Thyroid gland (tissue), 4 donors: ENCODE measurements around the gene FAM222A. TPM values are rescaled to one million over a fixed set of nuclear protein-coding genes. Genes with fewer than 3 reads are reported as not detected.

Experiments used
- DNase-seq, 2 donors: peaks; one replicate each; pipeline ENCODE4 v3.0.0-alpha.2; 2019
- H3K27ac ChIP-seq, 3 donors: fragments of 200-600 bp; sonication (generic); 1 replicate in 2 of 3; 2 replicates in 1 of 3; pipeline ENCODE4 v1.5.1; 2016 to 2019; ENCODE audit warnings: mild to moderate bottlenecking in 1 of 3, moderate library complexity in 1 of 3
- H3K27me3 ChIP-seq: fragments of 200-600 bp; sonication (generic); one replicate; pipeline ENCODE4 v1.5.1; 2019
- H3K36me3 ChIP-seq, 2 donors: fragments of 200-600 bp; sonication (generic); one replicate each; pipeline ENCODE4 v1.5.1; 2016 to 2019
- H3K4me1 ChIP-seq, 2 donors: fragments of 200-600 bp; sonication (generic); one replicate each; pipeline ENCODE4 v1.5.1; 2017 to 2019
- H3K4me3 ChIP-seq, 3 donors: fragments of 200-600 bp; sonication (generic); replicated peaks in 1 of 3; 1 replicate in 2 of 3; 2 replicates in 1 of 3; pipeline ENCODE4 v1.5.1; 2016; ENCODE audit warnings: mild to moderate bottlenecking in 1 of 3
- H3K9me3 ChIP-seq: fragments of 200-600 bp; sonication (generic); one replicate; pipeline ENCODE4 v1.5.1; 2017
- POLR2A ChIP-seq, 2 donors: fragments of 450-650 bp; IDR thresholded peaks; one replicate each; pipeline ENCODE4 v1.6.1; 2017; ENCODE audit warnings: antibody characterized with exemption in 2 of 2, mild to moderate bottlenecking in 2 of 2, moderate library complexity in 1 of 2
- WGBS, 2 donors: methylation state at CpG; one replicate each; pipeline ENCODE4 v1.1.5; 2017; 5-methylcytosine and 5-hydroxymethylcytosine counted together
- intact Hi-C: fragments of 100-400 bp; cut with DNase I; formaldehyde crosslinking; loops from one replicate; pipeline ENCODE4 v1.15.1; 2023
- total RNA-seq, 4 donors: library from RNA; depleted of rRNA; stranded (reverse); fragments of >200 nt; gene quantifications; one replicate each; pipeline ENCODE4 v1.2.3, GENCODE V29; 2016
- TF ChIP-seq, protein P1 (sequence below), 6 experiments: fragments of 200-600 bp in 3 of 6; fragments of 450-650 bp in 3 of 6; sonication (generic) in 3 of 6; IDR thresholded peaks; one replicate each; pipeline ENCODE4 v1.5.1; 2016 to 2019; ENCODE audit warnings: antibody characterized with exemption in 6 of 6, mild to moderate bottlenecking in 2 of 6, inconsistent platforms in 1 of 6, moderate library complexity in 1 of 6

FAM222A gene
- total RNA-seq, 4 donors from 2014 or later, result 1.3 to 3.8 (median 1.9) TPM

DNA sequence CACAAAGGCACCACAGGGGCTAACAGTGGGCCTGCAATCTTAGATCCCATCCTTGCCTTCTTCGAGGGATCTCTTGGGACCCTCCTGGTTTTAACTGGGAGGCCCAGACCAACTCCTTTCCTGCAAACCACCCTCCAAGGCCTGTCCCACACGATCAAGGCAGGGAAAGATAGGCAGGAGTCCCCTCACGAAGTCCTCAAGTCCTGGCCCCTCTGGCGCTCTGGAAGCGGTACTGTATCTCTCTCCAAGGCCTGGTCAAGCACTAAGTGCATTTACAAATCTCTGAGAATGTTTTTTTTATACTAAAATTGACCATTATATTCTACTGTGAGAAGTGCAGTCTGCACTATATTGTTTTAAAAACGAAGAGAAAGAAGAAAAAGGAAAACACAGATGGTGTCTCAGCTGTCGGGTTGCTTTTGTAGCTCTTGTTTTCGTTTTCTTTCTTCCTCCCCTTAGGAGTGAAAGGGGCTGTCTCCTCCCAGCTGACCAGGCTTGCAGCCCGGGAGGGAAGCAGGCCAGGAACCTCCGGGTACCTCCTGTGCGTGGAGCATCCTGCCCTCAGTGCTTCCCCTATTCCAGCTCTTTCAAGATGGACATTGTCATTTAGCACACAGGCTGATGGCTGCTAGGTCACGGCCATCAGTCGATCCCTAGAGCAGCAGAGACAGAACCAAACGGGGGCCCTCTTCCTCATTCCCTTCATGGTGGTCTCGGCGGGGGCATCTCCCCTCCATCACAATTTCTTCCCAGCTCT, 56.7 kb downstream of the FAM222A start:
- Histone ChIP-seq H3K36me3 (no peaks in the 10 kb centered on the region), H3K4me3 (no peak overlapping the region), H3K27ac (no peak overlapping the region), H3K9me3 (no peaks in the 10 kb centered on the region), H3K27me3 (no peaks in the 10 kb centered on the region), H3K4me1 (peaks cover 0 to 8% of the 10 kb centered on the region in 2 donors)
- TF ChIP-seq POLR2A (IDR thresholded peaks at IDR 0.05), result no peak
- TF ChIP-seq, protein P1, sequence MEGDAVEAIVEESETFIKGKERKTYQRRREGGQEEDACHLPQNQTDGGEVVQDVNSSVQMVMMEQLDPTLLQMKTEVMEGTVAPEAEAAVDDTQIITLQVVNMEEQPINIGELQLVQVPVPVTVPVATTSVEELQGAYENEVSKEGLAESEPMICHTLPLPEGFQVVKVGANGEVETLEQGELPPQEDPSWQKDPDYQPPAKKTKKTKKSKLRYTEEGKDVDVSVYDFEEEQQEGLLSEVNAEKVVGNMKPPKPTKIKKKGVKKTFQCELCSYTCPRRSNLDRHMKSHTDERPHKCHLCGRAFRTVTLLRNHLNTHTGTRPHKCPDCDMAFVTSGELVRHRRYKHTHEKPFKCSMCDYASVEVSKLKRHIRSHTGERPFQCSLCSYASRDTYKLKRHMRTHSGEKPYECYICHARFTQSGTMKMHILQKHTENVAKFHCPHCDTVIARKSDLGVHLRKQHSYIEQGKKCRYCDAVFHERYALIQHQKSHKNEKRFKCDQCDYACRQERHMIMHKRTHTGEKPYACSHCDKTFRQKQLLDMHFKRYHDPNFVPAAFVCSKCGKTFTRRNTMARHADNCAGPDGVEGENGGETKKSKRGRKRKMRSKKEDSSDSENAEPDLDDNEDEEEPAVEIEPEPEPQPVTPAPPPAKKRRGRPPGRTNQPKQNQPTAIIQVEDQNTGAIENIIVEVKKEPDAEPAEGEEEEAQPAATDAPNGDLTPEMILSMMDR (IDR thresholded peaks at IDR 0.05), result no peak
- DNase-seq, result no peak
- intact Hi-C loops, result loop anchor here (5.0 kb wide), 2 partner anchors 173 to 348 kb away; no protein-coding TSS in a partner anchor
- 72 to 73% methylated on average over 16 of the region's 16 CpGs for WGBS, 2 donors

DNA sequence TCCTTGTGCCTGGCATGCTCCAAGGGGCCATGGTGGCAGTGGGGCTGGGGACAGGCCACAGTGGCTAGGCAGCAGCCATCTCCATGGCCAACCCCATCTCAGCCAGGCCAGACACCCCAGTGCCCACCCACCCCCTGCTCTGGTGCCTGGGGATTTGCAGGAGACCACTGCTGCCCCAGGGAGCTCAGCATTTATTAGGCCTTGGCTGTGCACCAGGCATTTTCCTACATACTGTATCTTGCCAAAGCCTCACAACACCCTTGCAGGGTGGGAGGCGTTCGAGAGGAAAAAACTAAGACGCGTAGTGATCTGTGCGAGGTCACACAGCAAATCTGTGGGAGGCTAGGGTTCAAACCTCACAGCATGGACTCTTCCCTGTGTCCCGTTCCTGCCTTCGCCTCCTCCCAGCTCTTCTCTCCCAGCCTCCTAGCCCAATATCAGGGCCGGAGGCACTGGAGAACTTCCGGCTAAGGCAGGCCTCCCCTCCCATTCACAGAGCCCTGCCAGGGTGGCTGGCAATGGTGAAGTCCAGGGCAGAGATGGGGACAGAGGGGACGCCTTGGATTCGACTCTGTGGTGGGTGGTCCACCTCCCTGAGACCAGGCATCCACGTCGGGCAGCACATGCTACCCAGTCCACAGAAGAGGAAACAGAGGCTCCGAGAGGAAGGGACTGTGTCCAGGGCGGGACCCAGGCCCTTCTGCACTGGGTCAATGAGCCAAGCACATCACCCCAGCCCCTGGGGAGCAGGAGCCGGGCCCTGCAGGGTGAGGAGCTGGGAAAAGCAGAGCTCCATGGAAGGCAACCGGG, 57.4 kb downstream of the FAM222A start:
- H3K4me3 ChIP-seq, result no peak overlapping the region
- no peak for DNase-seq
- no peaks in the 10 kb centered on the region for H3K9me3 ChIP-seq
- intact Hi-C loops, result loop anchor here (5.0 kb wide), 2 partner anchors 174 to 349 kb away; no protein-coding TSS in a partner anchor
- no peaks in the 10 kb centered on the region for H3K27me3 ChIP-seq
- H3K27ac ChIP-seq, result no peak overlapping the region
- no peaks in the 10 kb centered on the region for H3K36me3 ChIP-seq
- H3K4me1 ChIP-seq, result peaks cover 0 to 8% of the 10 kb centered on the region in 2 donors
- no peak for TF ChIP-seq POLR2A (IDR thresholded peaks at IDR 0.05)
- WGBS, 2 donors, result 85 to 86% methylated on average over 13 to 17 of the region's 17 CpGs

DNA sequence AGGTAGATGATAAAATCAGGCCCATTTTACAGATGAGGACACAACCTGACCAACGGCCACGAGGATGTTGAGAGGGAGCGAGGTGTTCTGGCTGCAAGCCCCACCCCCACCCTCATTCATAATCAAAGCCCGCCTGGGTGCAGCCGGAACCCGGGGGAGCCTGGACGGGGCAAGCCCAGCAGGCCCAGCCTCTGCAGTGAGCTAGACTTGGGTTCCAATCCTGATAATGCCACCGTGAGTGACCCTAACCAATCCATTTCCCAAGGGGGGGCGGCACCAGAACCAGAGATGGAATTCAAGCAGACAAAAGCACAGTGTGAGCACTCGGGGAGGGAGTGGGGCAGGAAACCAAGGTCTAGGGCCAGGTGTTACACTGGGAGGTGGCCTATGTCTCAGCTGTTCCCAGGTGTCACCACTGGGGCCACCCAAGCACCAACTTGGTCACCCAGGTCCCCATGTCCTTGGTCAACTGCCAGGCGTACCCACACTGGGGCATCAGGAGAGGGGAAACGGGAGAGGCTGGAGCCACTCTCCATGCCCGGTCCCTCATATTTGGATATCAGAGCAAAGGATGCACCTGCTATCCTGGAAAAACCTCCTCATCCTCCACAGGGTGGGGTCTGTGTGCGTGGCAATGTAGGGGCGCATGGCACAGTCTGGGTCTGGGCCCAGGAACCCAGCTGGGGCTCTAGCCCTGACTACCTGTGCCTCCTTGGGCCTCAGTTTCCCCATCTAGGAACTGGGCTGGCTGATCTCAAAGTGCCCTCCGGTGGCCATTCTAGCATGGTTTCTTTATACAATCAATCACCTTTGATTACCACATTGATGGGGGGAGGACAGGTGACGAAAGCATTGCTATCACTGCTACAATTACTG, 58.4 kb downstream of the FAM222A start:
- Histone ChIP-seq H3K27me3 (no peaks in the 10 kb centered on the region), H3K4me1 (peaks cover 0 to 8% of the 10 kb centered on the region in 2 donors), H3K4me3 (no peak overlapping the region), H3K9me3 (no peaks in the 10 kb centered on the region), H3K36me3 (no peaks in the 10 kb centered on the region), H3K27ac (no peak overlapping the region)
- TF ChIP-seq, protein P1 (IDR thresholded peaks at IDR 0.05), result no peak
- no peak for TF ChIP-seq POLR2A (IDR thresholded peaks at IDR 0.05)
- 87 to 93% methylated on average over 10 to 14 of the region's 17 CpGs for WGBS, 2 donors
- intact Hi-C loops, result loop anchor here (5.0 kb wide), 2 partner anchors 175 to 350 kb away; no protein-coding TSS in a partner anchor
- DNase-seq, result no peak

DNA sequence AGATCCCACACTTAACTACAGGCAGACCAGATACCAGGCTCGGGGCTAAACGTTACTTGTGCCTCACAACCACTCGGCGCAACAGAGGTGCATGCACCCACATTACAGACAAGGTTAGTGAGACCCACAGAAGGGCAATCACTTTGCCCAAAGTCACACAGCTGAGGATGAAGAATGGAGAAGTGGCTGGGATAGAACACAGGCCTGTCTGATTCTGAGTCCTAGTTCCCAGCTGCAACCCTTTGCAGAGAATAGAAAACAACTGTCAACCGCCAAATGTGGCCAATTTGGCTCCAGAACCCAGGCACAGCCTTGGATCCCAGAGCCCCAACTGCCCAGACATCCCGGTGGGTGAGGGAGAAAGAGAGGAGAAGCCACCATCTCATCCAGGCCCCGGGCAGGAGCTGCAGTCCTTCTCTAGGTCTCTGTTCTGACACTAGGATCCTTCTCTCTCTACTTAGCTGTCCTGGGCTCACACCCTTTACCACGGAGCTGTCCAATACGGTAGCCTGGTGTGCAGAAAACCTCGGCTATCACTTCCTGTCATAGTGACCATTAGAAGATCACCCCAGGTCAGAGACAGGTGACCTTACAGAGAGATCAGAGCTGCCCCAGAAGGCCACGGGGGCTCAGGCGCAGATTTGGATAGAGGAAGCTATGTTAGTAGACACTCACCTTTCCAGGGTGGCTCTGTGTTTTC, 59.1 kb downstream of the FAM222A start:
- 58 to 65% methylated on average over 12 of the region's 12 CpGs for WGBS, 2 donors
- TF ChIP-seq POLR2A (IDR thresholded peaks at IDR 0.05), result no peak
- TF ChIP-seq, protein P1 (IDR thresholded peaks at IDR 0.05), result no peak
- Histone ChIP-seq H3K4me1 (peaks cover 0 to 8% of the 10 kb centered on the region in 2 donors), H3K36me3 (no peaks in the 10 kb centered on the region), H3K27me3 (no peaks in the 10 kb centered on the region), H3K27ac (no peak overlapping the region), H3K4me3 (no peak overlapping the region), H3K9me3 (no peaks in the 10 kb centered on the region)
- DNase-seq, result no peak
- intact Hi-C loops, result loop anchor here (5.0 kb wide), 2 partner anchors 175 to 350 kb away; no protein-coding TSS in a partner anchor
